Measurements from ENCODE around the gene RPSA.
"Not testable (repeated sequence)": the region's sequence is repeated elsewhere in the genome, so short reads cannot be mapped to it uniquely, and the experiment has no call there.

Gene RPSA

GRCh38 chr3:39388741-39389248, 17.7 kb upstream of the RPSA start:
- peak in 1 of 5 donors; percentile 61 for DNase-seq

GRCh38 chr3:39390181-39390580, 16.3 kb upstream of the RPSA start:
- DNase-seq: no peak

- no peak for DNase-seq
Measured at GRCh38 chr3:39396690-39397089, 9.8 kb upstream of the RPSA start.

GRCh38 chr3:39398700-39399099, 7.8 kb upstream of the RPSA start:
- no peak for DNase-seq

- DNase-seq: no peak
Measured at GRCh38 chr3:39401983-39402382, 4.5 kb upstream of the RPSA start.

- no peak for DNase-seq
Measured at GRCh38 chr3:39404943-39405686, 1.4 kb upstream of the RPSA start.

GRCh38 chr3:39405687-39406367, 693 bp upstream of the RPSA start:
- no peak for DNase-seq

- DNase-seq: no peak
Measured at GRCh38 chr3:39407259-39407629, 724 bp downstream of the RPSA start.

- no peak for DNase-seq
Measured at GRCh38 chr3:39407773-39408492, 1.4 kb downstream of the RPSA start.

- no peak for DNase-seq
Measured at GRCh38 chr3:39408493-39409372, 2.2 kb downstream of the RPSA start.

GRCh38 chr3:39409514-39410136, 3.1 kb downstream of the RPSA start:
- DNase-seq: no peak

- no peak for DNase-seq
Measured at GRCh38 chr3:39410893-39411292, 4.4 kb downstream of the RPSA start.

- no peak for DNase-seq
Measured at GRCh38 chr3:39412668-39413260, 6.2 kb downstream of the RPSA start.

- DNase-seq: no peak
Measured at GRCh38 chr3:39413691-39414420, 7.3 kb downstream of the RPSA start.

GRCh38 chr3:39414421-39414907, 7.9 kb downstream of the RPSA start:
- no peak for DNase-seq

GRCh38 chr3:39415302-39415701, 8.8 kb downstream of the RPSA start:
- not testable (repeated sequence) for DNase-seq

- no peak for DNase-seq
Measured at GRCh38 chr3:39415983-39416382, 9.5 kb downstream of the RPSA start.

GRCh38 chr3:39416998-39417397, 10.5 kb downstream of the RPSA start:
- not testable (repeated sequence) for DNase-seq

GRCh38 chr3:39418556-39419225, 12.2 kb downstream of the RPSA start:
- DNase-seq: not testable (repeated sequence)

- no peak for DNase-seq
Measured at GRCh38 chr3:39419742-39420315, 13.3 kb downstream of the RPSA start.
